GM21786 (cell line): ENCODE data around the gene COG5.

Source experiments
- ATAC-seq: cut with Tn5 transposase; IDR thresholded peaks from one replicate; pipeline ENCODE4 v1.9.1; 2021; ENCODE audit not compliant: unreplicated experiment

Gene COG5

GRCh38 chr7:107506674-107507339 is 56.9 kb downstream of the COG5 start:
- ATAC-seq, result no peak

DNA sequence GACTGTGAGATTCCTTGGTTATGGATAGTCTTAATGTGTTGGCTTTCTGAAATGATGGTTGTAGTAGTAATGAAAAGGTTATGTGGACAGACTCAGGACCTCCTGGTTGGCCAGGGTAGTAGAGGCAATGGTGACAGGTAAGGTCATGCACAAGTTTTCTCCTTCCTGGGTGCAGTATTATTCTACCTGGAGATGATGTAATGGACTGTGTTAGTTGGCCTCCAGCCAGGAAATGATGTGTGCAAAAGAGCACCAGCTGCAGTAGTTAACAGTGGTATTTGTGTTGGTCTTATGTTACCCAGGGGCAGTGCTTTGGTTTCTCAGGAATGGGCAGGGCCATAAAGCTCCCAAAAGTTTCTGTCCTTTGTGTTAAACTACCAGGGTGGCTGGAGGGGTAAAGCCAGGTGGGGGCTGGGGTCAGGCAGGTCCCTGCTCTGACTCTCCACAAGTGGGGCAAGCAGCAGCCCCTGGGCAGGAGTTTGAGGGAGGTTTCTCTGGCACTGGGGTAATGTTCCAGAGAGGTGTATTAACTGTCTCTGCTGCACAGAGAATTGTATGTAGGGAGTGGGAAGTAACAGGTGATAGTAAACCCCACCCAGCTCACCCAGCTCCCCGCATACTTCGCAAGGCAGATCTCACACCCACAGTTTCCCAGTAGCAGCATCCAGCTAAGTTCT is 57.6 kb downstream of the COG5 start:
- ATAC-seq, result no peak

GRCh38 chr7:107505362-107505761 is 58.4 kb downstream of the COG5 start:
- no peak for ATAC-seq

- no peak for ATAC-seq
These were observed 60.0 kb downstream of the COG5 start for GRCh38 chr7:107503687-107504086.

DNA sequence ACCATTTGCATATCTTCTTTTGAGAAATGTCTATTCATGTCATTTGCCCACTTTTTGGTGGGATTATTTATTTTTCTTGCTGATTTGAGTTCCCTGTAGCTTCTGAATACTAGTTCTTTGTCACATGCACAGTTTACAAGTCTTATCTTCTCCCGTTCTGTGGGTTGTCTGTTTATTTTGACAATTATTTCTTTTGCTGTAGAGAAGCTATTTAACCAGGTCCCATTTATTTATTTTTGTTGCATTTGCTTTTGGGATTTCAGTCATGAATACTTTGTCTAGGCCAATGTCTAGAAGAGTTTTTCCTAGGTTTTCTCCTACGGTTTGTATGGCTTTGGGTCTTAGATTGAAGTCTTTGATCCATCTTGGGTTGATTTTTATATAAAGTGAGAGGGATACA is 60.9 kb downstream of the COG5 start:
- ATAC-seq, result no peak

GRCh38 chr7:107502154-107502553 is 61.6 kb downstream of the COG5 start:
- ATAC-seq, result no peak

GRCh38 chr7:107501593-107501992 is 62.1 kb downstream of the COG5 start:
- ATAC-seq, result no peak

DNA sequence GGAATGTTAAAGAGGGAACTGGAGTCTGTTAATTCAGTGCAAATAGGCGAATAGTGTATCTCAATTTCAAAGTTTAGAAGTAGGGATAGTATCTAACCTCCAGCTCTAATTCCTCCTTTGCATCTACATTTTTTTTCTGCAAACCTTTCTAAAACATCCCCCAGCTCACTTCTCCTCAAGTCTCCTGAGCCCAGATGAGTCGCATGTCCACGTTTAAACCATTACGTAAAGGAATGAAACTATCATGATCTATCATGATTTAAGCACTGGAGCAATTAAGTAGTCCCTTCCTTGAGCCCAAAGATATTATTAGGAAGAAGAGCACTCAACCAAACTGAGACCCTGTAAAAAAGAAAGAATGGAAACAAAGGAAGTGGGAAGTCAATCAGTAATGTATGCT is 64.0 kb downstream of the COG5 start:
- no peak for ATAC-seq

- ATAC-seq, result no peak
These were observed 68.2 kb downstream of the COG5 start for GRCh38 chr7:107495516-107495915.

GRCh38 chr7:107494884-107495283 is 68.8 kb downstream of the COG5 start:
- ATAC-seq, result no peak

DNA sequence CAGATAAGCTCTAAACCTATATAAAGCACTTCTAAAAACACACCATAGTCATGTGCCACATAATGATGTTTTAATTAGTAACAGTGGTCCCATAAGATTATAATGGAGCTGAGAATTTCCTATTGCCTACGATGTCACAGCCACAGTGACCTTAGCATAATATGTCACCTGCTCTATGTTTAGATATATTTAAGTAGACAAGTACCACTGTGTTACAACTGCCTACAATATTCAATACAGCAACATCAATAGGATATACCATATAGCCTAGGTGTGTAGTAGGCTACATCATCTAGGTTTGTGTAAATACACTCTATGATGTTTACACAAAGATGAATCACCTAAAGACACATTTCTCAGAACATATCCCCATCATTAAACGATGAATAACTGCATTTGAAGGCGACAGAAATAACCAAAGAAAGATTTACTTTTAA is 69.4 kb downstream of the COG5 start:
- no peak for ATAC-seq

DNA sequence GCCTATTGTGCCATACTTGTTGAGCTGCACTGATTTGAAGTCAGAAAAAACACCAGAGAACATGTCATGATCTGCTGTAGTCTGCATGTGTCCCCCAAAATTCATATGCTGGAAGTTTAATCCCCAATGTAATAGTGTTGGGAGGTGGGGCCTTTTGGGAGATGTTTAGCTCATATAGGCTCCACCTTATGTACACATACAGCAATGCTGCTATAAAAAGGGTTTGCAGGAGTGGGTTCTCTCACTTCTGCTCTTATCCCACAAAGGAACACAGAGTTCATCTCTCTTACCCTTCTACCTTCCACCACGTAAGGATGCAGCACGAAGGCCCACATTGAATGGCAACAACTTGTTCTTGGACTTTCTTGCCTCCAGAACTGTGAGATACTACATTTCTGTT is 70.8 kb downstream of the COG5 start:
- ATAC-seq, result no peak

DNA sequence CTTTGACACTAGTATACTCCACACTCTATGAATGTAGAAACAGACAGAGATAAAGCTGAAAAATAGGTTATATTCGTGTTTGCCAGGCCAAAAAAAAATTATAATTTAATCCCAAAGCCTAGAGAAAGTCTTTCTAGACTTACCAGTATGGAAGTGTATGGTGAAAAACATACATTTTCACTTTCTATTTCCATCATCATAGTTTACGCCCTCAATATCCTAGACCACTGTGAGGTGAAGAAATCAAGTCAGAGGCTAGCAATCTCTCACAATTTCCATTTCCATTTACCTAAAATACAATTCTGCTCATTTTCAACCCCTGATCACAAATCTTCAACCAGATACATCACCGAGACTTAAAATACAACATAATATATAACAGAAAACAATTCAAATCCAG is 77.7 kb downstream of the COG5 start:
- no peak for ATAC-seq

DNA sequence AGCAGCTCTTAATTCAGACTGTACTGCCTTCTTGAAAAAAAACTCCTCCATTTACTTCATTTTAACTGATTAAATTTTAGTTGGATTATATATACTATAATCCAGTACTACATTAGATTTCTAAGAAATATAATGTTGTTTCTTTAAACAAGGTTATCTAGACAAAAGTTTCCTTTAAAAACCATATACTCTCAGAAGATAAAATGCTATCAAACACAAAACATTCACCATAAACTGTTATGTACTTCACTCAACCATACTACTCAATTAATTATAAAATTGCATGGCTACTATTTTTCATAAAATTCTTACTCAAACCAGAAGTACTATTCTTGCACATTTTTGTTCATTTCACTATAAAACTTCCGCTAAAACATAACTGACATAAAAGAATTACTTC is 81.1 kb downstream of the COG5 start:
- no peak for ATAC-seq

DNA sequence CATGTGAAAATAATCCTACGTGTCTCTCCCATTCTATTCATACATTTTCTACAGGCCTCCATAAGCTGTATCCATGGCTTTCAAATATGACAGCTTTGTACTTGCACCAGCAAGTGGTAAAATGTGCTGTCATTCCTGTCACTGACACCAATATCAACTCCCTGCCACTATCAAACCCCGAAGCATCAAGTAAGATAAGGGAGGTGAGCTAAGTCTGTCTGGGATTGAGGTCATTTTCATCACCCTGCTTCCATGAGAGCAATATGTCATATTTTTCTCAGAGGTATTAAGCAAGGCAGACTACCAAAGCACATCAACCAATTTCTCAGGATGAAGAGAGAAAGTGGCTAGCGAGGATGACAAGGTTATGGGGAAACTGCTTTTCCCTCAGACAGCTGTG is 82.8 kb downstream of the COG5 start:
- no peak for ATAC-seq

DNA sequence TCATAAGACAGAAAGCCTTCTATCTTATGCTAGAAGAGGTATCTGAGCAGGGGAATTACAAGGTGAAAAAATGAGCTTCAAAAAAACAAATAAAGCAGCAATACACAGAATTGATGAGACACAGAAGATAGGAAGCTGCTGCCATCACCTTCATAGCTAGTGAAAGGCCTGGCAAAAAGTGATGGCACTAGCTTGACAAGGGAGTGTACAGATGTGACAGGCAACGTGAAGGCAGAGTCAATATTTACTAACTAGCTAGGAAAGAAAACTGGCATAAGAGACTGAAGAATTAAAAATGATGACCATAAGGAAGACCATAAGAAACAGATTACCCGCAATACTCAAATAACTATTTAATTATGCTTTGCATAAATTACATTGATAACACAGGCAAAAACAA is 84.4 kb downstream of the COG5 start:
- no peak for ATAC-seq

GRCh38 chr7:107474104-107474521 is 89.6 kb downstream of the COG5 start:
- ATAC-seq, result no peak

GRCh38 chr7:107472116-107472515 is 91.6 kb downstream of the COG5 start:
- no peak for ATAC-seq

DNA sequence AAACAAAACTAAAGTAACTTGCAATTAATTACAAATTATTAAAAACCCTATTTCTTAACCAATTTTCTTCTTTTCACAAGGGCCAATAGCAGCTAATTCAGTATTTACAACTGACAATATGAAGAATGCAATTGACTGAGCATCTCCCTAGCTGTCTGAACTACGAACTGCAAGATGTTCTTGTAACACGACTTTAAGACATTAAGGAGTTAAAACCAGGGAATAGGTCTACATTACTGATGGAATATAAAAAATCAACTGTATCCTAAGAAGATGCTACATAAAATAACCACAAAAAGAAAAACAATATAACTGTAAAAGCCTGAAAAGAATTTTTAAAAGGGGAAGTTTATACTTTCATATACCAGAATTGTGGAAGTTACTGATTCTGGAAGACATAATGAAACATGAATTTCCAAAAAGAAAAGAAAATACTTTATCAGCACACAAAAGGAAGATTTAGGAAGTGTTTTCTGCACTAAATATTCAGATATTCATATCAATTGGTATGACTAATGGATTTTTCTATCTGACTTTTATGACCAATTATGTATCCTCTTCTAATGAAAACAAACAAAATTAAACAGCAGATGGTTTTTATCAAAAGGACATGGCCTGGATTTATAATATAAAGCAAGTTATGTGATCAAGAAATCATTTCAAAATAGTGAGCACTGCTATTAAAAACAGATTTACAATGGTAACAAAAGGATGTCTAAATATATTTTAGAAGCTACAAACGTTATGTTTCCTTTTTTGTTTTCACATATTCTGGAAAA is 92.2 kb downstream of the COG5 start:
- ATAC-seq, result no peak

DNA sequence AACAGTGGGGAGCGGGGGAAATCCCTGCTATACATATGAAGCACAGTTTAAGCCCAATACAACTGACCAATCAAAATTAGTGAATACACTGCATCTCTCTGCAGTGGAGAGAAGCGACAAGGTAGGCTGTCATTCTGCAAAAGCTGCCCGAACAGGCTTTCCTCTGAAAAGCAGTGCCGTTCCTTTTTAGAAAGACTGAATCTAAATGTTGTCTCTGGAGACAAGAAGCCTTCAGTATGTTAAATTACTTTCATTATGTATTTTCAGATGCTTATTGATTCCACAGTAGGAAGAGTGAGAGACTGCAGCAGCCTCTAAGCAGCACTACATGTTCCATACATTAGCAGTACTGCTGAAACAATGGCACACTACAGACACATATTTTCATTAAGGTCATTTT is 93.8 kb downstream of the COG5 start, which contains the start of gene GPR22:
Gene GPR22 (plus strand): TSS at position 129 of the 400 bp plus-strand sequence. CDS start 4,004 bp downstream, outside the sequence.
- ATAC-seq, result no peak

GRCh38 chr7:107468824-107469223 is 94.9 kb downstream of the COG5 start:
- ATAC-seq, result no peak

GRCh38 chr7:107467972-107468371 is 95.7 kb downstream of the COG5 start:
- ATAC-seq, result no peak
